NCI-H1048 (cell line): ENCODE results near the gene TMEM125.

Experiments used
- DNase-seq: peaks from one replicate; lab custom pipeline; 2025; lab: John Stamatoyannopoulos, UW

The TMEM125 gene

GRCh38 chr1:43293896-43294760, 24.3 kb downstream of the TMEM125 start:
- DNase-seq: no peak

GRCh38 chr1:43294761-43295160, 25.0 kb downstream of the TMEM125 start:
- no peak for DNase-seq

- no peak for DNase-seq
Observed at GRCh38 chr1:43296207-43296606, 26.4 kb downstream of the TMEM125 start.

GRCh38 chr1:43298055-43298454, 28.3 kb downstream of the TMEM125 start:
- no peak for DNase-seq

DNA sequence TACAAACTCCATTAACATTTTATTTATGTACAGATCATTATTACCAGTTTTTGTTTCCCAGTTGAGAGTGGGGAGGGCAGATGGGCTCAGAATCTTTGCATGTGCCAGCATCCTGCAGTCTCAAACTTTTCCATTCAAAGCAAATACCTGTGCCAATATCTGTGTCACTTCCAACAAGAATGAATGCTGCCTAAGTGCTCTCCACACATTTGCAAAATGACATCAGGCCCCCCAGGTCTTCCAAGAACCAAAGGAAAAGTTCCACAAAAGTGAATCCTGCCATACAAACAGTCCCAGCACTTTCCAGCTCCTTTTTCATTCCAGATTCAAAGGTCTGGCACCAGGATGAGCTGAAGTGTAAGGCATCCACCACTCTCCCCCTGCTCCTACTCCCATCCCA, 29.3 kb downstream of the TMEM125 start:
- DNase-seq: no peak

DNA sequence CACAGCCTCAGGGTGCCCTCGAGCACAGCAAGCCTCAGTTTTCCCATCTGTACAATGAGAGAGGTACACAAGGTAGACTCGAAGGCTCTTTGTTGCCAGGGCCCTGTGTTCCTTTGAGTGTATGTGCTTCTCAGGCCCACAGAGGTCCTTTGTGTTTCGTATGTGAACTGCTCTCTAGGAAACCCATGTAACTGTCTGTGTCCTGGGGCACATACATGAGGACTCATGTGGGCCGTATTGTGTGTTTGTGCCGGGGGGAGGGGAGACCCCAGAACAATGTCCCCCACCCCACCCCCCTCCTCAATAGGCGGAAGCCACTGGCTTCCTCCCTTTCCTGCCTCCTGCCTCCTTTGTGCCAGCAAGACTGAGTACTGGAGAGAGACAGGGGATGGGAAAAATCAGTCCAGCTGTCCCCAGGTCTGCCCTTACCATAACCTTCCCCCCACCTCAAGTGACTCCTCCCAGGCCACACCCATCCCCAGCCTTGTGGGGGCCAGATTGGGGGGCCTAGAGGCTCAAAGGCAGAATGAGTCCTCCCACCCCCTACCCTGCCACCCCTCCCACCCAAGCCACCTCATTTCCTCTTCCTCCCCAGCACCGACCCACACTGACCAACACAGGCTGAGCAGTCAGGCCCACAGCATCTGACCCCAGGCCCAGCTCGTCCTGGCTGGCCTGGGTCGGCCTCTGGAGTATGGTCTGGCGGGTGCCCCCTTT, 30.8 kb downstream of the TMEM125 start, which contains the start of gene TIE1:
TSS of gene TIE1 (plus strand) at position 605 of the 717 bp plus-strand sequence. CDS start at position 695, 90 bp downstream.
- no peak for DNase-seq

DNA sequence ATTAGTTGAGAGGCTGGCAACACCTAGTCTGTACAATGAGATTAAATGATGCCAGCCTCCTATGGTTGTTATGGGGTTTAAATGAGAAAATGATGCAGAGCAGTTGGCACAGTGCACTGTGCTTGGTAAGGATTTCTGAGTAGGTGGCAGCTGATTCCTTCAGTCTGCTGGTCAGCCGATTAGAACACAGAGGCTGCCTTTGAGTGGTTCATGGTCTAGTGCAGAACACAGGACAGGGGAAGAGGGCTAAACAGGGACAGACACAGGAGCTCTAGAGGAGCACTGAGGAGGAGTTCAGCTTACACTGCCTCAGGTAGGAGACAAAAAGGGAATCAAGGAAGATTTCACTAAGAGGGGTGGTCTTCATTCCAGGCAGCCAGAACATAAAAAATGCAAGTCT, 32.4 kb downstream of the TMEM125 start:
- DNase-seq: no peak

GRCh38 chr1:43302721-43303470, 33.1 kb downstream of the TMEM125 start:
- DNase-seq: no peak

DNA sequence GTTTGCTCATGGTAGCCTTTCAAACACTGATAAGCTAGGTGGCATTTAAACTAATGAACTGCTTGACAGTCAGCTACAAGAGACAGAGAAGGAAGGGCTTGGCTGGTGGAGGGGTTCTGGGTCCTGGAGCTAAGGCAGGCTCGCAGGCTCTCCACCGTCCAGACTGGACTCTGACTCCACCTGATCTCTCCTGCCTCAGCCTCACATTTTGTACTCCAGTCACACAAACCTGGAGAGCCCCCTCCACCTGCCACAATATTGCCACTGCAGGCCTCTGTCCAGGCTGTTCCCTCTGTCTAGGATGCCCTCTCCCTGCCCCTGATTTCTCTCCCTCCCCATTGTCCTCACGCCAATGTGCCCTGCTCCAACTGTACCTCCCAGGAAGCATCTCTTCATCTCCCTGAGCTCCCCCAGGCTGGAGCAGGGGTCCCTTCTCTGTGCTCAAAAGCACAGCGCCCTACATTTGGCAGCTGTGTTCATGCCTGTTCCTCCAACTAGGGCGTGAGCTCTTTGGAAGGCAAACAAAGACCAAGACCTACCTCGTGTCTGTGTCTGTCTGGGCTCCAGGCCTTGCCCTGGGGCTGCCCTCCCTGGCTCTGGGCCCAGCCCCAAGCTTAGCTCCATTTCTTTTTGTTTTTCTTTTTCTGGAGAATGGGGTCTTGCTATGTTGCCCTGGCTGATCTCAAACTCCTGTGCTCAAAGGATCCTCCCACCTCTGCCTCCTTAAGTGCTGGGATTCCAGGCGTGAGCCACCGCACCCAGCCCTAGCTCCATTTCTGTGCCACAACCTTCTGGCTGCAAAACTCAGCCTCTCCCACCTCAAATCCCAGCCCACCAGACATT, 33.9 kb downstream of the TMEM125 start:
- no peak for DNase-seq

DNA sequence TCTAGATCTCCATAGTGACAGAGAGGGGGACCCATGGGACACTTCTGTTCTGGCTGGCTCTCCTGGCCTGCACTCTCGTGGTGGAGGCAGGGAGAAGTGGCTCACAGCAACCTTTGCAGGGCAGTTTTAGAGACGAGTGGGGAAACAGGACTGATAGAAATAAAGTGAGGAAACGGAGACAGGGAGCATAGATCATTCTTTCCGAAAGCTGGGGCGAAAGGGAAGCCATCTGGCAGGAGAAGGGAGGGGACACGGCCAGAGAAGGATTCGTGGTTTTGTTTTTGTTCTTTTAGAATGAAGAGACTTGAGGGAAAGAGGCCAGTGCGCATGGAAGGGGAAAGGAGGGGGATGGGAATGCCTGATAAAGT, 34.5 kb downstream of the TMEM125 start:
- no peak for DNase-seq

- DNase-seq: no peak
Observed at GRCh38 chr1:43304771-43305300, 35.1 kb downstream of the TMEM125 start.

DNA sequence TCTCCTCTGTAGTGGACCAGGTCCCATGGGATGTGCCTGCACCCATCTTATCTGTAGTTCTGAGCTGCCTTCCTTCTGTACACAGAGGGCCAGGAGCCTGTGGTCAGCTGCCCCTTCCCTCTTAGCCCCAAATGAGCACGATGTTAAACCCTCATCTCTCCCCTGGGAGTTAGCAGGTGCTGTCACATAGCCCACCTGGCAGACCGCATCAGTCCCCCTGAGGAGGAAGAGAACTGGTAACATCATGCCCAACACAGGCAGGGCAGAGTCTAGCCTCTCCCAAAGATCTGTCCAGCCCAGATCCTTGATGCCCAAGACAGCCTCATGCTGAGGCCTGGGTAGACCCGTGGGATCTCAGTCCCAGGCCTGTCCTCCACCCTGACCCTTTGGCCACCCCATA, 35.7 kb downstream of the TMEM125 start:
- no peak for DNase-seq

DNA sequence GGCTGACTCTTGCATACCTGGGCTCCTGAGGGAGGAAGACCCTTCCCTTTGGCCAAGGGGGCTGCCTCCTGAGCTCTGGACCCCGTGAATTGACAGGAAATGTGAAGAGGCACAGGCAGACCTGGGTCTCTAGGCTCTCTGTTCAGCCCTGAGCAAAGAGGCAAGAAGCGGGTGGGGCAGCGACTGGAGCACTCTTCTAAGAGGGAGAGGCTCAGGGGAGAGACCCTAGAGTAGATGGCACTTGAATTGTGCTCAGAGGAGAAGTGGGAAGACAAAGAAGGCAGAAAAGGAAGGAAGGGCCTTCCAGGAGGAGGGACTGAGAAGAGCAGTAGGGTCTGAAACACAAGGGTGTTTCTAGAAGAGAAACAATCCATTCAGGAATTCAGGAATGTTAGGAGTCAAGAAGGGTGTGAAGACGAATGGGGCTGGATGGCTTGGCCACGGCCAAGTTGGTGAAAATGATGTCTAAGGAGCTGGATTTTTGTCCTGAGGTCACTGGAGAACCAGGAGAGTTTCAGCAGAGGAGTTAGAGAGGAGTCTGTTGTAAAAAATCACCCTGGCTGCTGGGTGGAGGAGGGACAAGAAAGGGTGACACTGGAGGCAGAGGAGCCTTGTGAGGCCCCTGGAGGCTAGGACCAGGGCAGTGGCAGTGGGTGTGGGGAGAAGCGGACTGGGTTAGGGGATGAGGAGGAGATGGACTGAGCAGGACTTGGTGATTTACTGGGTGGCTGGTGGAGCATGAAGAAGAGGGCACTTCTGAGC, 36.3 kb downstream of the TMEM125 start:
- no peak for DNase-seq

DNA sequence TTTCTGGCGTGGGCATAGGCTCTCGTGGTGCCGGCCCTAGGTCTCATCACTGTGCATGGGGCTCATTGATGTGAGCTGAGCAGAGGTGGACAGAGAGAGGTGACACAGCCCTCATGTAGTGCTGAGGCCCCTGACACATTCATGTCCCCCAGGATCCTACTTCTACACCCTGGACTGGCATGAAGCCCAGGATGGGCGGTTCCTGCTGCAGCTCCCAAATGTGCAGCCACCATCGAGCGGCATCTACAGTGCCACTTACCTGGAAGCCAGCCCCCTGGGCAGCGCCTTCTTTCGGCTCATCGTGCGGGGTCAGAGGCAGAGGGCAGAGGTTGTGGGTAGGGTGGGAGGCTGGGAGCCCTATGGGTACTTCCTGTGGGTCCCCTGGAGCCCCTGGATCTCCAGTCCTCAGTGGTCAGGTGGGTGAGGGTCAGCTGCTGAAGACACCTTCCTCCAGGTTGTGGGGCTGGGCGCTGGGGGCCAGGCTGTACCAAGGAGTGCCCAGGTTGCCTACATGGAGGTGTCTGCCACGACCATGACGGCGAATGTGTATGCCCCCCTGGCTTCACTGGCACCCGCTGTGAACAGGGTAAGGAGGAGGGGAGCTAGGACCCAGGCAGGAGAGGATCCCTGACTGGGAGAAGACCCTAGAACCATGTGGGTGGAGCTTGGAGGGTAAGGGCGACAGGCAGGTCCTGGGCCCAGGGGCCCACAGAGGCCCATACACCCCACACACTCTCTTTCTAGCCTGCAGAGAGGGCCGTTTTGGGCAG, 37.1 kb downstream of the TMEM125 start:
- DNase-seq: no peak

GRCh38 chr1:43307458-43308158, 37.8 kb downstream of the TMEM125 start:
- DNase-seq: no peak

- DNase-seq: no peak
Observed at GRCh38 chr1:43308635-43309404, 39.0 kb downstream of the TMEM125 start.

DNA sequence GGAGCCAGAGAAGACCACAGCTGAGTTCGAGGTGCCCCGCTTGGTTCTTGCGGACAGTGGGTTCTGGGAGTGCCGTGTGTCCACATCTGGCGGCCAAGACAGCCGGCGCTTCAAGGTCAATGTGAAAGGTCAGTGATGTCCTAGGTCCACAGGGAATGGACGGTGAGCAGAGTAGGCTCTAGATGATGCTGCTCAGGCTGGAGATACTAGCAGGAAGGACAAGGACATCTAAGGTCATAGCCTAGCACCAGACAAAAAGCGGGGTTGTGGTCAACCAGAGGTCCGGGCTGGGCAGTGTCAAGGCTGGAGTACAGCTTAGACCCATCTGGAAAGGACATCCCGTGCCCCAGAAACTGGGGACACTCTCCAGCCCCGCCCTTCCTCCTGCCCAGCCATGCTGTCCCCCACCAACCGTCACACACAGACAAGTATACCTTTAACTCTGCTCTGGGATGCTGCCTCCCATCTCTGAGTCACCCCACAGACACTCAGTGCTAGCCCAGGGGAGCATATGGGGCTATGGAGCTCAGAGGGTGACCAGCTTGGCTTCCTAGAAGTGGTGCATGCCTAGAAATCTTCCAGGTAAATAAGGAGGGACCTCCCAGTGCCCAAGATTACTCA, 39.7 kb downstream of the TMEM125 start:
- no peak for DNase-seq

DNA sequence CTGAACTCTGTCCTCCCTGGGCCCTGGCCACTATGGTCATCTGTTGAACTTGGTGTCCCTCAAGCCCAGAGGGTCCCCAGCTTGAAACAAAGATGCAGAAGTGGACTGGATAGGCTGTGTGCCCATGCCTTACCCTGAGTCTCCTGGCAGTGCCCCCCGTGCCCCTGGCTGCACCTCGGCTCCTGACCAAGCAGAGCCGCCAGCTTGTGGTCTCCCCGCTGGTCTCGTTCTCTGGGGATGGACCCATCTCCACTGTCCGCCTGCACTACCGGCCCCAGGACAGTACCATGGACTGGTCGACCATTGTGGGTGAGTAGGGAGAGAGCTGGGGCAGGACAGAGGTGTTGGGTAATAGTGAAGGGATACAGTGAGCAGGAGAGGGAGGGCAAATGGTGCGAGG, 41.7 kb downstream of the TMEM125 start:
- DNase-seq: no peak
